Heart left ventricle (tissue), 16 donors: ENCODE measurements around the gene PHLPP1. TPM values are rescaled to one million over a fixed set of nuclear protein-coding genes. Genes with fewer than 3 reads are reported as not detected.

Experiments
- ATAC-seq, 4 donors: fragments of 200-7000 bp; cut with Tn5 transposase; one replicate each; pipeline ENCODE4 v1.9.1; 2020 to 2022; ENCODE audit warnings: moderate library complexity in 4 of 4, mild to moderate bottlenecking in 3 of 4, moderate number of reproducible peaks in 1 of 4
- DNase-seq, 5 donors: peaks; one replicate each; pipeline ENCODE4 v3.0.0-alpha.2; 2020
- H3K27ac ChIP-seq, 12 donors: fragments of 200-600 bp; sonication (generic) in 4 of 12; one replicate each; pipeline versions ENCODE4 v1.5.0 to v1.8.0; 2016 to 2022; ENCODE audit warnings: mild to moderate bottlenecking in 2 of 12
- H3K27me3 ChIP-seq, 9 donors: fragments of 200-600 bp; sonication (generic) in 2 of 9; one replicate each; pipeline versions ENCODE4 v1.5.1 to v1.8.0; 2016 to 2022; ENCODE audit warnings: mild to moderate bottlenecking in 3 of 9
- H3K36me3 ChIP-seq, 9 donors: fragments of 200-600 bp; sonication (generic) in 2 of 9; one replicate each; pipeline versions ENCODE4 v1.5.0 to v1.8.0; 2018 to 2022; ENCODE audit warnings: mild to moderate bottlenecking in 2 of 9
- H3K4me1 ChIP-seq, 12 donors: fragments of 200-600 bp; sonication (generic) in 4 of 12; one replicate each; pipeline versions ENCODE4 v1.5.0 to v1.8.0; 2016 to 2022; ENCODE audit warnings: mild to moderate bottlenecking in 3 of 12
- H3K4me3 ChIP-seq, 12 donors: fragments of 200-600 bp; sonication (generic) in 4 of 12; one replicate each; pipeline versions ENCODE4 v1.5.0 to v1.8.0; 2017 to 2022; ENCODE audit warnings: mild to moderate bottlenecking in 9 of 12, moderate library complexity in 4 of 12
- H3K9me3 ChIP-seq, 12 donors: fragments of 200-600 bp; sonication (generic) in 4 of 12; one replicate each; pipeline versions ENCODE4 v1.5.0 to v1.8.0; 2016 to 2022; ENCODE audit warnings: mild to moderate bottlenecking in 1 of 12
- CTCF ChIP-seq, 12 donors: fragments of 200-600 bp; sonication (generic) in 4 of 12; IDR thresholded peaks; one replicate each; pipeline versions ENCODE4 v1.5.0 to v1.8.0; 2018 to 2022; ENCODE audit warnings: antibody characterized with exemption in 12 of 12, mild to moderate bottlenecking in 5 of 12
- POLR2A ChIP-seq, 2 donors: fragments of 450-650 bp; IDR thresholded peaks; one replicate each; pipeline ENCODE4 v1.6.1; 2017; ENCODE audit warnings: antibody characterized with exemption in 2 of 2, mild to moderate bottlenecking in 2 of 2, moderate library complexity in 2 of 2
- WGBS, 4 donors: extraction: QIAGEN DNeasy Blood & Tissue Kit in 2 of 4; methylation state at CpG; one replicate each; pipeline versions ENCODE4 v1.1.5 to v1.1.7; 2013 to 2018; 5-methylcytosine and 5-hydroxymethylcytosine counted together
- intact Hi-C, 10 donors: fragments of 100-400 bp; cut with DNase I; formaldehyde crosslinking; loops; one replicate each; pipeline versions ENCODE4 v1.11.1 to v1.14.2; 2022
- polyA plus RNA-seq, 2 donors: library from polyadenylated mRNA; stranded (reverse); fragments of 200-250 nt; gene quantifications; one replicate each; pipeline ENCODE4 v1.2.3, GENCODE V29; 2013
- total RNA-seq, 9 donors: library from RNA; depleted of rRNA in 2 of 9; stranded (reverse); fragments of >200 nt in 2 of 9; fragmentation: NEBNext Ultra II Directional in 3 of 9; extraction: Animal tissue kit (Norgen Biotek cat#: 25700) in 3 of 9; gene quantifications; one replicate each; pipeline versions ENCODE4 v1.1.0 to v1.2.4, GENCODE V29; 2016 to 2023
- donor health status: ischemic (EF 13 %, LVEDD 7.1; RV severe dilation, severe dysfunction).
- donor health status: healthy with polysubstance abuse.
- donor health status: DM: no; HTN: yes; CAD: no.
- donor health status: DM: no; HTN: no; CAD: no.
- donor health status: ischemic (EF 25% LVEDD 6.9; RV normal size, moderate dysfunction).
- donor health status: ischemic (EF 25% LVEDD 5.7; RV mildly dilated, moderate dysfunction).
- donor health status: healthy.
- donor health status: DM: yes; HTN: yes; CAD: no.
- donor health status: ischemic (EF 35%, LVEDD 5.7; RV mildly dilated, moderate dysfunction).
- donor health status: nonischemic (EF 11% LVEDD 7.7; RV severe dilation, severe dysfunction).
- donor health status: DM: yes; HTN: yes; CAD: no.
- donor health status: PGD.
- donor health status: ischemic (EF 29% LVEDD 5.4; RV normal size, mild dysfunction).
- donor health status: nonischemic (EF 23%, LVEDD 6.1; RV moderate dilation, normal function).

The PHLPP1 gene
- total and polyA plus RNA-seq, 11 donors, result 1.7 to 11.1 (median 6.2) TPM

GRCh38 chr18:62918361-62918760 lies 203.0 kb downstream of the PHLPP1 start:
- intact Hi-C loops, result no loop called here
- Histone ChIP-seq H3K9me3 (no peaks in the 10 kb centered on the region), H3K27ac (no peak overlapping the region), H3K27me3 (no peaks in the 10 kb centered on the region), H3K4me1 (no peaks in the 10 kb centered on the region), H3K4me3 (no peak overlapping the region), H3K36me3 (peaks cover 0 to 31% (median 5%) of the 10 kb centered on the region in 9 donors)
- no peak for ATAC-seq
- no peak for DNase-seq
- TF ChIP-seq POLR2A (IDR thresholded peaks at IDR 0.05) (no peak), CTCF (IDR thresholded peaks at IDR 0.05) (no peak)

- Histone ChIP-seq H3K4me1 (no peaks in the 10 kb centered on the region), H3K36me3 (peaks cover 0 to 30% (median 5%) of the 10 kb centered on the region in 9 donors), H3K27ac (no peak overlapping the region), H3K9me3 (no peaks in the 10 kb centered on the region), H3K27me3 (no peaks in the 10 kb centered on the region), H3K4me3 (no peak overlapping the region)
- ATAC-seq, result no peak
- TF ChIP-seq CTCF (IDR thresholded peaks at IDR 0.05) (no peak), POLR2A (IDR thresholded peaks at IDR 0.05) (no peak)
- intact Hi-C loops, result no loop called here
- WGBS, 4 donors, result 46 to 77% (median 68%) methylated on average over 2 of the region's 2 CpGs
- DNase-seq, result no peak
Observed at GRCh38 chr18:62919109-62919838, 203.9 kb downstream of the PHLPP1 start.

GRCh38 chr18:62925031-62925688 lies 209.8 kb downstream of the PHLPP1 start:
- H3K4me1 ChIP-seq, result no peaks in the 10 kb centered on the region
- no peak overlapping the region for H3K4me3 ChIP-seq
- 93 to 99% (median 95%) methylated on average over 5 of the region's 5 CpGs for WGBS, 4 donors
- no peak overlapping the region for H3K27ac ChIP-seq
- ATAC-seq (no peak), DNase-seq (no peak)
- H3K36me3 ChIP-seq, result peaks cover 0 to 17% (median 1%) of the 10 kb centered on the region in 9 donors
- H3K27me3 ChIP-seq, result no peaks in the 10 kb centered on the region
- TF ChIP-seq CTCF (IDR thresholded peaks at IDR 0.05) (no peak), POLR2A (IDR thresholded peaks at IDR 0.05) (no peak)
- no peaks in the 10 kb centered on the region for H3K9me3 ChIP-seq
- intact Hi-C loops, result no loop called here

GRCh38 chr18:62928326-62928725 lies 213.0 kb downstream of the PHLPP1 start:
- WGBS, 4 donors, result 79 to 93% (median 84%) methylated on average over 1 of the region's 1 CpG
- no peak for ATAC-seq

More at GRCh38 chr18:62928326-62928725, 213.0 kb downstream of the PHLPP1 start:
- intact Hi-C loops, result no loop called here
- Histone ChIP-seq H3K4me1 (no peaks in the 10 kb centered on the region), H3K27me3 (no peaks in the 10 kb centered on the region), H3K27ac (no peak overlapping the region), H3K9me3 (no peaks in the 10 kb centered on the region), H3K4me3 (no peak overlapping the region), H3K36me3 (no peaks in the 10 kb centered on the region)
- no peak for DNase-seq
- TF ChIP-seq CTCF (IDR thresholded peaks at IDR 0.05), result no peak
- TF ChIP-seq POLR2A (IDR thresholded peaks at IDR 0.05), result no peak
